HepG2 (cell line): ENCODE data around the gene JPT1. TPM values are rescaled to one million over a fixed set of nuclear protein-coding genes. Genes with fewer than 3 reads are reported as not detected.
A peak's percentile ranks its signal among the peaks of the same experiment; 100 is the strongest.

ENCODE experiments used
- ARNT2 ChIP-seq: sonication (generic); formaldehyde crosslinking; IDR thresholded peaks from 2 replicates; pipeline ENCODE4 v1.8.0; 2022; ENCODE audit warnings: mild to moderate bottlenecking, low read depth, missing genetic modification reagents, moderate library complexity
- CBX1 ChIP-seq: IDR thresholded peaks from one replicate; pipeline ENCODE4 v1.6.1; 2016; ENCODE audit warnings: antibody characterized with exemption, low read depth
- CBX5 ChIP-seq: sonication (generic); formaldehyde crosslinking; IDR thresholded peaks from 2 replicates; pipeline ENCODE4 v1.4.0; 2020; ENCODE audit warnings: missing genetic modification reagents, borderline replicate concordance
- GLMP ChIP-seq: sonication (generic); formaldehyde crosslinking; IDR thresholded peaks from 2 replicates; pipeline ENCODE4 v1.9.0; 2021; ENCODE audit warnings: missing genetic modification reagents, mild to moderate bottlenecking, borderline replicate concordance
- MBNL3 ChIP-seq: fragments of 250-450 bp; sonication (Bioruptor Pico); conservative IDR thresholded peaks from 2 replicates; pipeline ENCODE4 v1.8.0; 2022; ENCODE audit warnings: mild to moderate bottlenecking, inconsistent platforms
- MTA3 ChIP-seq: sonication (generic); formaldehyde crosslinking; IDR thresholded peaks from 2 replicates; pipeline ENCODE4 v1.4.0; 2020; ENCODE audit warnings: missing genetic modification reagents
- NFYB ChIP-seq: sonication (generic); formaldehyde crosslinking; IDR thresholded peaks from 2 replicates; pipeline ENCODE4 v1.4.0; 2020; ENCODE audit warnings: missing genetic modification reagents
- PITX1 ChIP-seq: sonication (generic); formaldehyde crosslinking; IDR thresholded peaks from 2 replicates; pipeline ENCODE4 v1.5.1; 2020; ENCODE audit warnings: mild to moderate bottlenecking, missing genetic modification reagents
- RFX1 ChIP-seq: fragments of 450-650 bp; IDR thresholded peaks from 2 replicates; pipeline ENCODE4 v1.6.1; 2017
- ZFP36L1 ChIP-seq: sonication (generic); formaldehyde crosslinking; IDR thresholded peaks from 2 replicates; pipeline ENCODE4 v1.8.0; 2022; ENCODE audit warnings: mild to moderate bottlenecking, missing genetic modification reagents, moderate library complexity
- ZMAT3 ChIP-seq: sonication (generic); formaldehyde crosslinking; conservative IDR thresholded peaks from 2 replicates; pipeline ENCODE4 v1.7.0; 2021; ENCODE audit warnings: missing genetic modification reagents
- ZNF18 ChIP-seq: sonication (generic); formaldehyde crosslinking; IDR thresholded peaks from 2 replicates; pipeline ENCODE4 v1.8.0; 2022; ENCODE audit warnings: mild to moderate bottlenecking, missing genetic modification reagents; ENCODE audit not compliant: insufficient replicate concordance
- ZNF225 ChIP-seq: sonication (generic); formaldehyde crosslinking; IDR thresholded peaks from 2 replicates; pipeline ENCODE4 v1.4.0; 2020; ENCODE audit warnings: mild to moderate bottlenecking, missing genetic modification reagents
- ZNF446 ChIP-seq: sonication (generic); formaldehyde crosslinking; IDR thresholded peaks from 2 replicates; pipeline ENCODE4 v1.5.0; 2020; ENCODE audit warnings: mild to moderate bottlenecking, missing genetic modification reagents
- ZNF468 ChIP-seq: sonication (generic); formaldehyde crosslinking; IDR thresholded peaks from 2 replicates; pipeline ENCODE4 v1.8.0; 2022; ENCODE audit warnings: mild to moderate bottlenecking, moderate library complexity, missing genetic modification reagents
- ZNF792 ChIP-seq: IDR thresholded peaks from 2 replicates; pipeline ENCODE4 v1.6.1; 2016
- polyA plus RNA-seq, 8 experiments: library from polyadenylated mRNA; depleted of rRNA in 3 of 8; stranded (reverse) in 7 of 8; unstranded in 1 of 8; fragments of >200 nt; fragmentation: Illumina TruSeq in 4 of 8; extraction: Trizol in 4 of 8; gene quantifications; 2 replicates each; pipeline versions ENCODE4 v1.2.1 to v1.2.3, GENCODE V29; 2011 to 2016; ENCODE audit warnings: low read depth in 4 of 8, missing spikeins in 1 of 8, mixed read lengths in 1 of 8; ENCODE audit not compliant: insufficient read depth in 1 of 8
- total RNA-seq, 5 experiments: library from RNA; depleted of rRNA; stranded (reverse); fragments of >200 nt; fragmentation: Illumina TruSeq; extraction: Trizol; gene quantifications; 2 replicates each; pipeline ENCODE4 v1.2.3, GENCODE V29; 2016; ENCODE audit warnings: low read depth in 1 of 5
- TF ChIP-seq, protein P1 (sequence below): sonication (generic); formaldehyde crosslinking; IDR thresholded peaks from 2 replicates; pipeline ENCODE4 v1.5.1; 2020; ENCODE audit warnings: missing genetic modification reagents, mild to moderate bottlenecking, borderline replicate concordance
- TF ChIP-seq, protein P2 (sequence below): sonication (generic); formaldehyde crosslinking; IDR thresholded peaks from 2 replicates; pipeline ENCODE4 v1.5.1; 2020; ENCODE audit warnings: mild to moderate bottlenecking, missing genetic modification reagents, moderate library complexity

The JPT1 gene
- total and polyA plus RNA-seq, 2 of the 13 experiments (the other 11 are each of a cell fraction or from before 2014, with no cell fraction given) = 43.3 to 256 TPM

- TF ChIP-seq, protein P1, sequence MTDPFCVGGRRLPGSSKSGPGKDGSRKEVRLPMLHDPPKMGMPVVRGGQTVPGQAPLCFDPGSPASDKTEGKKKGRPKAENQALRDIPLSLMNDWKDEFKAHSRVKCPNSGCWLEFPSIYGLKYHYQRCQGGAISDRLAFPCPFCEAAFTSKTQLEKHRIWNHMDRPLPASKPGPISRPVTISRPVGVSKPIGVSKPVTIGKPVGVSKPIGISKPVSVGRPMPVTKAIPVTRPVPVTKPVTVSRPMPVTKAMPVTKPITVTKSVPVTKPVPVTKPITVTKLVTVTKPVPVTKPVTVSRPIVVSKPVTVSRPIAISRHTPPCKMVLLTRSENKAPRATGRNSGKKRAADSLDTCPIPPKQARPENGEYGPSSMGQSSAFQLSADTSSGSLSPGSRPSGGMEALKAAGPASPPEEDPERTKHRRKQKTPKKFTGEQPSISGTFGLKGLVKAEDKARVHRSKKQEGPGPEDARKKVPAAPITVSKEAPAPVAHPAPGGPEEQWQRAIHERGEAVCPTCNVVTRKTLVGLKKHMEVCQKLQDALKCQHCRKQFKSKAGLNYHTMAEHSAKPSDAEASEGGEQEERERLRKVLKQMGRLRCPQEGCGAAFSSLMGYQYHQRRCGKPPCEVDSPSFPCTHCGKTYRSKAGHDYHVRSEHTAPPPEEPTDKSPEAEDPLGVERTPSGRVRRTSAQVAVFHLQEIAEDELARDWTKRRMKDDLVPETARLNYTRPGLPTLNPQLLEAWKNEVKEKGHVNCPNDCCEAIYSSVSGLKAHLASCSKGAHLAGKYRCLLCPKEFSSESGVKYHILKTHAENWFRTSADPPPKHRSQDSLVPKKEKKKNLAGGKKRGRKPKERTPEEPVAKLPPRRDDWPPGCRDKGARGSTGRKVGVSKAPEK (CRISPR knock-in tag) = no peak; the same call in 1 of the 2 replicates
- TF ChIP-seq ZNF468 (CRISPR knock-in tag) (no peak), ZNF18 (CRISPR knock-in tag) (no peak), ZNF446 (CRISPR knock-in tag) (no peak; the same call in 1 of the 2 replicates), GLMP (CRISPR knock-in tag) (no peak; the same call in 1 of the 2 replicates), ZMAT3 (CRISPR knock-in tag) (peak; percentile 92; the same call in 1 of the 2 replicates), ZNF225 (CRISPR knock-in tag) (no peak), RFX1 (no peak), MBNL3 (no peak), PITX1 (CRISPR knock-in tag) (peak; percentile 69; the same call in 1 of the 2 replicates), CBX5 (CRISPR knock-in tag) (peak; percentile 22; the same call in 1 of the 2 replicates), ARNT2 (no peak; the same call in 1 of the 2 replicates), ZNF792 (CRISPR knock-in tag) (peak; percentile 17; the same call in 1 of the 2 replicates), CBX1 (no peak), MTA3 (CRISPR knock-in tag) (no peak), NFYB (CRISPR knock-in tag) (no peak), ZFP36L1 (CRISPR knock-in tag) (peak; percentile 87)
- TF ChIP-seq, protein P2, sequence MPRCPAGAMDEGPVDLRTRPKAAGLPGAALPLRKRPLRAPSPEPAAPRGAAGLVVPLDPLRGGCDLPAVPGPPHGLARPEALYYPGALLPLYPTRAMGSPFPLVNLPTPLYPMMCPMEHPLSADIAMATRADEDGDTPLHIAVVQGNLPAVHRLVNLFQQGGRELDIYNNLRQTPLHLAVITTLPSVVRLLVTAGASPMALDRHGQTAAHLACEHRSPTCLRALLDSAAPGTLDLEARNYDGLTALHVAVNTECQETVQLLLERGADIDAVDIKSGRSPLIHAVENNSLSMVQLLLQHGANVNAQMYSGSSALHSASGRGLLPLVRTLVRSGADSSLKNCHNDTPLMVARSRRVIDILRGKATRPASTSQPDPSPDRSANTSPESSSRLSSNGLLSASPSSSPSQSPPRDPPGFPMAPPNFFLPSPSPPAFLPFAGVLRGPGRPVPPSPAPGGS = no peak
Observed at GRCh38 chr17:75109407-75110233, 44.7 kb downstream of the JPT1 start, which contains the start of gene ARMC7 (continued).
